GM12878 (cell line): ENCODE measurements around the gene ZCCHC13.

Experiments
- ETV6 ChIP-seq, 2 experiments: fragments of 450-650 bp in 1 of 2; IDR thresholded peaks in 1 of 2; conservative IDR thresholded peaks in 1 of 2; 2 replicates each; pipeline ENCODE4 v1.6.1; 2014; ENCODE audit warnings: antibody characterized with exemption in 1 of 2, borderline replicate concordance in 1 of 2, low read depth in 1 of 2, mild to moderate bottlenecking in 1 of 2, moderate library complexity in 1 of 2
- NFYB ChIP-seq: IDR thresholded peaks from 2 replicates; pipeline ENCODE4 v1.6.1; 2011; ENCODE audit warnings: low read depth, mild to moderate bottlenecking, low read length, improper control_type of control experiment, moderate library complexity; ENCODE audit not compliant: insufficient read depth
- SIN3A ChIP-seq: IDR thresholded peaks from 2 replicates; pipeline ENCODE4 v1.6.1; 2012; ENCODE audit warnings: low read depth, low read length, improper control_type of control experiment
- SUZ12 ChIP-seq: fragments of 200-600 bp; sonication (generic); IDR thresholded peaks from one replicate; pipeline ENCODE4 v1.6.1; 2018; ENCODE audit warnings: antibody characterized with exemption, mild to moderate bottlenecking; ENCODE audit not compliant: unreplicated experiment
- TARDBP ChIP-seq: IDR thresholded peaks from 2 replicates; pipeline ENCODE4 v1.6.1; 2016; ENCODE audit warnings: borderline replicate concordance
- TF ChIP-seq, protein P1 (sequence below), 3 experiments: IDR thresholded peaks in 2 of 3; conservative IDR thresholded peaks in 1 of 3; 2 replicates each; pipeline ENCODE4 v1.5.1; 2011; ENCODE audit warnings: low read depth in 3 of 3, low read length in 3 of 3, mild to moderate bottlenecking in 3 of 3, control low read depth in 2 of 3, moderate library complexity in 2 of 3, inconsistent platforms in 1 of 3, mixed read lengths in 1 of 3; ENCODE audit not compliant: control insufficient read depth in 2 of 3, insufficient read depth in 1 of 3; ENCODE audit errors: extremely low read depth in 1 of 3
- TF ChIP-seq, protein P2 (sequence below): fragments of 450-650 bp; IDR thresholded peaks from 2 replicates; pipeline ENCODE4 v1.6.1; 2016; ENCODE audit warnings: mild to moderate bottlenecking, moderate library complexity, borderline replicate concordance
- TF ChIP-seq, protein P3 (sequence below): fragments of 450-650 bp; formaldehyde crosslinking; IDR thresholded peaks from 2 replicates; pipeline ENCODE4 v1.4.0; 2022; ENCODE audit warnings: mild to moderate bottlenecking, moderate library complexity
- TF ChIP-seq, protein P4 (sequence below): IDR thresholded peaks from 2 replicates; pipeline ENCODE4 v1.6.1; 2012; ENCODE audit warnings: low read depth, low read length, improper control_type of control experiment
- TF ChIP-seq, protein P5 (sequence below): IDR thresholded peaks from 2 replicates; pipeline ENCODE4 v1.6.1; 2012; ENCODE audit warnings: low read depth, low read length, improper control_type of control experiment

DNA sequence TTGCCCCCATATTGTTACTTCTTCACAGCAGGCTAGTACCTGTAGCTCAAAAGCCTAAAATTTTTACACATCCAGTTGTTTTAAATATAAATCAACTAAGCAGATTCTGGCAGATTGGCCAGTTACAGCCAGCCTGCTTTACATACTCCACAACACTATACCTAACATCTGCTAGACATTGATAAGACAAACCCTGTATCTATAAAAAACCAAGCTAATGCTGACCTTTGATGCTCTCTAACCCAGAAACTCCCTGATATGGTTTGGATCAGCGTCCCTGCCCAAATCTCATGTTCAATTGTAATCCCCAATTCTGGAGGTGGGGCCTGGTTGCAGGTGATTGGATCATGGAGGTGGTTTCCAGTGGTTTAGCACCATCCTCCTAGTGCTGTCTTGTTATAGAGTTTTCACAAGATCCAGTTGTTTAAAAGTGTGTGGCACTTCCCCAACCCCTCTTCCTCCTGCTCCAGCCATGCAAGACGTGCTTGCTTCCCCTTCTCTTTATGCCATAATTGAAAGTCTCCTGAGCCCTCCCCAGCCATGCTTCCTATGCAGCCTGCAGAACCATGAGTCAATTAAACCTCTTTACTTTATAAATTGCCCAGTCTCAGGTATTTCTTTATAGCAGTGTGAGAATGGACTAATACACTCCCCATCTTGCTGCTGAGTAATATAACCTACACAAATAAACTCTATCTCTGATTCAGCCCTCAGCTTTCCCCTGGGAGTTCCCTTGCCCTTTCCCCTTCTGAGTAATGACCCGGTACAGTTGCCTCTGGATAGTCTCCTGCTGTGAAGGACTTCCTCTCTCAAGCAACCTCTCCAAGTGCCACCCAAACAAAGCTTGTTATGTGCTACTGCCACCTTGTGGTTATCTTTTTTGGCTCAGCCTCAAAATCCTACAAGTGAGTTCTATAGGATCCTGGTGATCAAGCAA, 39.6 kb downstream of the ZCCHC13 start:
- TF ChIP-seq, protein P1, sequence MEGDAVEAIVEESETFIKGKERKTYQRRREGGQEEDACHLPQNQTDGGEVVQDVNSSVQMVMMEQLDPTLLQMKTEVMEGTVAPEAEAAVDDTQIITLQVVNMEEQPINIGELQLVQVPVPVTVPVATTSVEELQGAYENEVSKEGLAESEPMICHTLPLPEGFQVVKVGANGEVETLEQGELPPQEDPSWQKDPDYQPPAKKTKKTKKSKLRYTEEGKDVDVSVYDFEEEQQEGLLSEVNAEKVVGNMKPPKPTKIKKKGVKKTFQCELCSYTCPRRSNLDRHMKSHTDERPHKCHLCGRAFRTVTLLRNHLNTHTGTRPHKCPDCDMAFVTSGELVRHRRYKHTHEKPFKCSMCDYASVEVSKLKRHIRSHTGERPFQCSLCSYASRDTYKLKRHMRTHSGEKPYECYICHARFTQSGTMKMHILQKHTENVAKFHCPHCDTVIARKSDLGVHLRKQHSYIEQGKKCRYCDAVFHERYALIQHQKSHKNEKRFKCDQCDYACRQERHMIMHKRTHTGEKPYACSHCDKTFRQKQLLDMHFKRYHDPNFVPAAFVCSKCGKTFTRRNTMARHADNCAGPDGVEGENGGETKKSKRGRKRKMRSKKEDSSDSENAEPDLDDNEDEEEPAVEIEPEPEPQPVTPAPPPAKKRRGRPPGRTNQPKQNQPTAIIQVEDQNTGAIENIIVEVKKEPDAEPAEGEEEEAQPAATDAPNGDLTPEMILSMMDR (IDR thresholded peaks at IDR 0.05 in 2 of 3, conservative IDR thresholded peaks at IDR 0.05 in 1 of 3; ENCODE audit: control insufficient read depth in 2 of 3, extremely low read depth in 1 of 3, insufficient read depth in 1 of 3, low read depth in 3 of 3, low read length in 3 of 3) = peak; percentile 55 to 74 (median 73)
- TF ChIP-seq NFYB (no peak), ETV6 (conservative IDR thresholded peaks at IDR 0.05 in 1 of 2, IDR thresholded peaks at IDR 0.05 in 1 of 2; ENCODE audit: borderline replicate concordance in 1 of 2, low read depth in 1 of 2) (no peak), SUZ12 (no peak), TARDBP (no peak), SIN3A (no peak)
- TF ChIP-seq, protein P2, sequence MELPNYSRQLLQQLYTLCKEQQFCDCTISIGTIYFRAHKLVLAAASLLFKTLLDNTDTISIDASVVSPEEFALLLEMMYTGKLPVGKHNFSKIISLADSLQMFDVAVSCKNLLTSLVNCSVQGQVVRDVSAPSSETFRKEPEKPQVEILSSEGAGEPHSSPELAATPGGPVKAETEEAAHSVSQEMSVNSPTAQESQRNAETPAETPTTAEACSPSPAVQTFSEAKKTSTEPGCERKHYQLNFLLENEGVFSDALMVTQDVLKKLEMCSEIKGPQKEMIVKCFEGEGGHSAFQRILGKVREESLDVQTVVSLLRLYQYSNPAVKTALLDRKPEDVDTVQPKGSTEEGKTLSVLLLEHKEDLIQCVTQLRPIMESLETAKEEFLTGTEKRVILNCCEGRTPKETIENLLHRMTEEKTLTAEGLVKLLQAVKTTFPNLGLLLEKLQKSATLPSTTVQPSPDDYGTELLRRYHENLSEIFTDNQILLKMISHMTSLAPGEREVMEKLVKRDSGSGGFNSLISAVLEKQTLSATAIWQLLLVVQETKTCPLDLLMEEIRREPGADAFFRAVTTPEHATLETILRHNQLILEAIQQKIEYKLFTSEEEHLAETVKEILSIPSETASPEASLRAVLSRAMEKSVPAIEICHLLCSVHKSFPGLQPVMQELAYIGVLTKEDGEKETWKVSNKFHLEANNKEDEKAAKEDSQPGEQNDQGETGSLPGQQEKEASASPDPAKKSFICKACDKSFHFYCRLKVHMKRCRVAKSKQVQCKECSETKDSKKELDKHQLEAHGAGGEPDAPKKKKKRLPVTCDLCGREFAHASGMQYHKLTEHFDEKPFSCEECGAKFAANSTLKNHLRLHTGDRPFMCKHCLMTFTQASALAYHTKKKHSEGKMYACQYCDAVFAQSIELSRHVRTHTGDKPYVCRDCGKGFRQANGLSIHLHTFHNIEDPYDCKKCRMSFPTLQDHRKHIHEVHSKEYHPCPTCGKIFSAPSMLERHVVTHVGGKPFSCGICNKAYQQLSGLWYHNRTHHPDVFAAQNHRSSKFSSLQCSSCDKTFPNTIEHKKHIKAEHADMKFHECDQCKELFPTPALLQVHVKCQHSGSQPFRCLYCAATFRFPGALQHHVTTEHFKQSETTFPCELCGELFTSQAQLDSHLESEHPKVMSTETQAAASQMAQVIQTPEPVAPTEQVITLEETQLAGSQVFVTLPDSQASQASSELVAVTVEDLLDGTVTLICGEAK = no peak
- TF ChIP-seq, protein P3, sequence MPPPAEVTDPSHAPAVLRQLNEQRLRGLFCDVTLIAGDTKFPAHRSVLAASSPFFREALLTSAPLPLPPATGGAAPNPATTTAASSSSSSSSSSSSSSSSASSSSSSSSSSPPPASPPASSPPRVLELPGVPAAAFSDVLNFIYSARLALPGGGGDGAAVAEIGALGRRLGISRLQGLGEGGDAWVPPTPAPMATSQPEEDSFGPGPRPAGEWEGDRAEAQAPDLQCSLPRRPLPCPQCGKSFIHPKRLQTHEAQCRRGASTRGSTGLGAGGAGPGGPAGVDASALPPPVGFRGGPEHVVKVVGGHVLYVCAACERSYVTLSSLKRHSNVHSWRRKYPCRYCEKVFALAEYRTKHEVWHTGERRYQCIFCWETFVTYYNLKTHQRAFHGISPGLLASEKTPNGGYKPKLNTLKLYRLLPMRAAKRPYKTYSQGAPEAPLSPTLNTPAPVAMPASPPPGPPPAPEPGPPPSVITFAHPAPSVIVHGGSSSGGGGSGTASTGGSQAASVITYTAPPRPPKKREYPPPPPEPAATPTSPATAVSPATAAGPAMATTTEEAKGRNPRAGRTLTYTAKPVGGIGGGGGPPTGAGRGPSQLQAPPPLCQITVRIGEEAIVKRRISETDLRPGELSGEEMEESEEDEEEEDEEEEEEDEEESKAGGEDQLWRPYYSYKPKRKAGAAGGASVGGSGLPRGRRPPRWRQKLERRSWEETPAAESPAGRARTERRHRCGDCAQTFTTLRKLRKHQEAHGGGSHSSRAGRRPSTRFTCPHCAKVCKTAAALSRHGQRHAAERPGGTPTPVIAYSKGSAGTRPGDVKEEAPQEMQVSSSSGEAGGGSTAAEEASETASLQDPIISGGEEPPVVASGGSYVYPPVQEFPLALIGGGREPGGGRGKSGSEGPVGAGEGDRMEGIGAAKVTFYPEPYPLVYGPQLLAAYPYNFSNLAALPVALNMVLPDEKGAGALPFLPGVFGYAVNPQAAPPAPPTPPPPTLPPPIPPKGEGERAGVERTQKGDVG (CRISPR knock-in tag) = no peak
- TF ChIP-seq, protein P4, sequence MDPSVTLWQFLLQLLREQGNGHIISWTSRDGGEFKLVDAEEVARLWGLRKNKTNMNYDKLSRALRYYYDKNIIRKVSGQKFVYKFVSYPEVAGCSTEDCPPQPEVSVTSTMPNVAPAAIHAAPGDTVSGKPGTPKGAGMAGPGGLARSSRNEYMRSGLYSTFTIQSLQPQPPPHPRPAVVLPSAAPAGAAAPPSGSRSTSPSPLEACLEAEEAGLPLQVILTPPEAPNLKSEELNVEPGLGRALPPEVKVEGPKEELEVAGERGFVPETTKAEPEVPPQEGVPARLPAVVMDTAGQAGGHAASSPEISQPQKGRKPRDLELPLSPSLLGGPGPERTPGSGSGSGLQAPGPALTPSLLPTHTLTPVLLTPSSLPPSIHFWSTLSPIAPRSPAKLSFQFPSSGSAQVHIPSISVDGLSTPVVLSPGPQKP = no peak
- TF ChIP-seq, protein P5, sequence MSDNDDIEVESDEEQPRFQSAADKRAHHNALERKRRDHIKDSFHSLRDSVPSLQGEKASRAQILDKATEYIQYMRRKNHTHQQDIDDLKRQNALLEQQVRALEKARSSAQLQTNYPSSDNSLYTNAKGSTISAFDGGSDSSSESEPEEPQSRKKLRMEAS = no peak
